Measurements from ENCODE around the gene ARHGAP42.

DNA sequence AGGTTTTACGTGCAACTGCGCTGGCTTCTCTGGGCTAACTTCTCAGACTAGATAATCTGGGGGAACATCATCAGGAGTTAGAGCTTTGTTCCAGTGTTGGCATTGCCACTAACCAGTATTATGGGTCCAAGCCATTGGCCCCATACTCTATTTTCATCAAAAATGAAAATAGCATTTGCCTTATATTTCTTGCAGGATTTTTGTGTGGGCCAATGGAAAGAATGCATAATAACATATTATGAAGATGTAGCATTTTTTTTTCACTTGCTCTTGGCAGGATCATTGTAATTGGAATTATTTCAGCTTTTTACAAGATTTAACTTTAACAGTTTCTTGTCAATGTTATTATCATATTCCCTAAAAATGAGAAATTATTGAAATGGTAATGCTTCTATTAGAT is 16.1 kb downstream of the ARHGAP42 start:
- no peak for TF ChIP-seq POLR2A (IDR thresholded peaks at IDR 0.05)
- TF ChIP-seq, protein P1, sequence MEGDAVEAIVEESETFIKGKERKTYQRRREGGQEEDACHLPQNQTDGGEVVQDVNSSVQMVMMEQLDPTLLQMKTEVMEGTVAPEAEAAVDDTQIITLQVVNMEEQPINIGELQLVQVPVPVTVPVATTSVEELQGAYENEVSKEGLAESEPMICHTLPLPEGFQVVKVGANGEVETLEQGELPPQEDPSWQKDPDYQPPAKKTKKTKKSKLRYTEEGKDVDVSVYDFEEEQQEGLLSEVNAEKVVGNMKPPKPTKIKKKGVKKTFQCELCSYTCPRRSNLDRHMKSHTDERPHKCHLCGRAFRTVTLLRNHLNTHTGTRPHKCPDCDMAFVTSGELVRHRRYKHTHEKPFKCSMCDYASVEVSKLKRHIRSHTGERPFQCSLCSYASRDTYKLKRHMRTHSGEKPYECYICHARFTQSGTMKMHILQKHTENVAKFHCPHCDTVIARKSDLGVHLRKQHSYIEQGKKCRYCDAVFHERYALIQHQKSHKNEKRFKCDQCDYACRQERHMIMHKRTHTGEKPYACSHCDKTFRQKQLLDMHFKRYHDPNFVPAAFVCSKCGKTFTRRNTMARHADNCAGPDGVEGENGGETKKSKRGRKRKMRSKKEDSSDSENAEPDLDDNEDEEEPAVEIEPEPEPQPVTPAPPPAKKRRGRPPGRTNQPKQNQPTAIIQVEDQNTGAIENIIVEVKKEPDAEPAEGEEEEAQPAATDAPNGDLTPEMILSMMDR (IDR thresholded peaks at IDR 0.05): no peak
